HL-60 (cell line): ENCODE results near the gene CACNA2D3.

ENCODE experiments used
- CTCF ChIP-seq: IDR thresholded peaks from one replicate; pipeline ENCODE4 v1.5.1; 2011; ENCODE audit warnings: low read length, control low read depth, inconsistent platforms; ENCODE audit not compliant: insufficient read depth
- GABPA ChIP-seq: IDR thresholded peaks from 2 replicates; pipeline ENCODE4 v1.6.1; 2012; ENCODE audit warnings: low read depth

DNA sequence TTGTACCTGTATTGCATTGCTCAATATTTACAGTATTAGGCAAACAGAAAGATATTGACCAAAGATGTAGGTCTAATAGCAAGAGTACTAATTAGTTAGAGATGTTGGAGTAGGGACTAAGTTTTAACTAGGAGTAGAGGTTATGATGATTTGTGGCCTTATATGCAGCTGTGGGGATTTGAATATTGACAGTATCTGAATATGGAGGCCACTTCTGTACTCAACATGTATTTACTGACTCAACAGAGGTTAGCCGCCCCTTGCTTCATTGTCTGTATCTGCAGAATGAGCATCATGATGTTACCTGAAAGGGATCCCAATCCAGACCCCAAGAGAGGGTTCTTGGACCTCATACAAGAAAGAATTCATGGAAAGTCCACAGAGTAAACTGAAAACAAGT lies 855.1 kb downstream of the CACNA2D3 start:
- TF ChIP-seq CTCF (no peak), GABPA (no peak)
